ENCODE measurements around the gene SAMD7.

- TF ChIP-seq, protein P1, sequence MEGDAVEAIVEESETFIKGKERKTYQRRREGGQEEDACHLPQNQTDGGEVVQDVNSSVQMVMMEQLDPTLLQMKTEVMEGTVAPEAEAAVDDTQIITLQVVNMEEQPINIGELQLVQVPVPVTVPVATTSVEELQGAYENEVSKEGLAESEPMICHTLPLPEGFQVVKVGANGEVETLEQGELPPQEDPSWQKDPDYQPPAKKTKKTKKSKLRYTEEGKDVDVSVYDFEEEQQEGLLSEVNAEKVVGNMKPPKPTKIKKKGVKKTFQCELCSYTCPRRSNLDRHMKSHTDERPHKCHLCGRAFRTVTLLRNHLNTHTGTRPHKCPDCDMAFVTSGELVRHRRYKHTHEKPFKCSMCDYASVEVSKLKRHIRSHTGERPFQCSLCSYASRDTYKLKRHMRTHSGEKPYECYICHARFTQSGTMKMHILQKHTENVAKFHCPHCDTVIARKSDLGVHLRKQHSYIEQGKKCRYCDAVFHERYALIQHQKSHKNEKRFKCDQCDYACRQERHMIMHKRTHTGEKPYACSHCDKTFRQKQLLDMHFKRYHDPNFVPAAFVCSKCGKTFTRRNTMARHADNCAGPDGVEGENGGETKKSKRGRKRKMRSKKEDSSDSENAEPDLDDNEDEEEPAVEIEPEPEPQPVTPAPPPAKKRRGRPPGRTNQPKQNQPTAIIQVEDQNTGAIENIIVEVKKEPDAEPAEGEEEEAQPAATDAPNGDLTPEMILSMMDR (IDR thresholded peaks at IDR 0.05), result no peak
- TF ChIP-seq, protein P2, sequence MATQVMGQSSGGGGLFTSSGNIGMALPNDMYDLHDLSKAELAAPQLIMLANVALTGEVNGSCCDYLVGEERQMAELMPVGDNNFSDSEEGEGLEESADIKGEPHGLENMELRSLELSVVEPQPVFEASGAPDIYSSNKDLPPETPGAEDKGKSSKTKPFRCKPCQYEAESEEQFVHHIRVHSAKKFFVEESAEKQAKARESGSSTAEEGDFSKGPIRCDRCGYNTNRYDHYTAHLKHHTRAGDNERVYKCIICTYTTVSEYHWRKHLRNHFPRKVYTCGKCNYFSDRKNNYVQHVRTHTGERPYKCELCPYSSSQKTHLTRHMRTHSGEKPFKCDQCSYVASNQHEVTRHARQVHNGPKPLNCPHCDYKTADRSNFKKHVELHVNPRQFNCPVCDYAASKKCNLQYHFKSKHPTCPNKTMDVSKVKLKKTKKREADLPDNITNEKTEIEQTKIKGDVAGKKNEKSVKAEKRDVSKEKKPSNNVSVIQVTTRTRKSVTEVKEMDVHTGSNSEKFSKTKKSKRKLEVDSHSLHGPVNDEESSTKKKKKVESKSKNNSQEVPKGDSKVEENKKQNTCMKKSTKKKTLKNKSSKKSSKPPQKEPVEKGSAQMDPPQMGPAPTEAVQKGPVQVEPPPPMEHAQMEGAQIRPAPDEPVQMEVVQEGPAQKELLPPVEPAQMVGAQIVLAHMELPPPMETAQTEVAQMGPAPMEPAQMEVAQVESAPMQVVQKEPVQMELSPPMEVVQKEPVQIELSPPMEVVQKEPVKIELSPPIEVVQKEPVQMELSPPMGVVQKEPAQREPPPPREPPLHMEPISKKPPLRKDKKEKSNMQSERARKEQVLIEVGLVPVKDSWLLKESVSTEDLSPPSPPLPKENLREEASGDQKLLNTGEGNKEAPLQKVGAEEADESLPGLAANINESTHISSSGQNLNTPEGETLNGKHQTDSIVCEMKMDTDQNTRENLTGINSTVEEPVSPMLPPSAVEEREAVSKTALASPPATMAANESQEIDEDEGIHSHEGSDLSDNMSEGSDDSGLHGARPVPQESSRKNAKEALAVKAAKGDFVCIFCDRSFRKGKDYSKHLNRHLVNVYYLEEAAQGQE (IDR thresholded peaks at IDR 0.05; ENCODE audit: insufficient read depth in 1 of 2, low read depth in 2 of 2, low read length in 1 of 2), result no peak
- no peak for TF ChIP-seq TCF7L2 (IDR thresholded peaks at IDR 0.05; ENCODE audit: low read depth, low read length)
Measured at GRCh38 chr3:169923831-169924230, 12.5 kb downstream of the SAMD7 start.
